KG1 (cell line): ENCODE measurements around the gene TNNI2.
A peak's percentile ranks its signal among the peaks of the same experiment; 100 is the strongest.

Experiments used
- DNase-seq: peaks from one replicate; lab custom pipeline; 2025; lab: John Stamatoyannopoulos, UW

TNNI2 gene

DNA sequence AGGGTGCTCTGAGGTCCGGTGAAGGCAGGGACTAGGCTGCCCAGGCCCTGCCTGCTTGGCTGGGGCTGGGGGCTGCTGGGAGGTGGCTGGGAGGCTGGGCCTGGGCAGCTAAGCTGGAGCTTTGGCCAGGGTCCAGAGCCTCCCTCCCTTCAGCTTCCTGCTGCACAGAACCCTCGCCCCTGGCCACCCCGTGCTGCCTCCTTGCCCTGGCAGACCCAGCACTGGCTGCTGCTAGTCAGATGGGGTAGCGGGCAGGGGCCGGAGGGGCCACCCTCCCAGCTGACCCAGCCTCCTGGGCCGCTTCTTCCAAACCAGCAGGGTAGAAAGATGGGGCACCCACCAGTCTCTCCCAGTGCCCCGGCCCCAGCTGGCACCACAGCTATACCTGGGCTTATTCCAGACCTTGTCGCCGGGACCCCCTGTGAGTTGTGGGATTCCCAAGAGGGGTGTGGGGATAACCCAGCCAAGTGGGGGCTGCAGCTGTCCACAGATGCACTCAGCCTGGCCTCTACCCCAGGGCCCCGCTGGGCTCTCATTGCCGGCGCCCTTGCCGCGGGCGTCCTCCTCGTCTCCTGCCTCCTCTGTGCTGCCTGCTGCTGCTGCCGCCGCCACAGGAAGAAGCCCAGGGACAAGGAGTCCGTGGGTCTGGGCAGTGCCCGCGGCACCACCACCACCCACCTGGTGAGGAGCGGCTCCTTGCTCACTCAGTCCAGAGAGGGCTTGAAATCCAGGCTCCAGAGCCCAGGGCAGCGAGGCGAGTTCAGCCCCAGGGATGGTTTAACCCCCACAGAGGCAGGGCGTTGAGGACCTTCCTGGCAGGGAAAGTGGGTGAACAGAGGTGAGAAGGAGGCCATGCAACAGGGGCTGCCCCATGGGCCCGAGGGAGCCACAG is 3.8 kb upstream of the TNNI2 start, which contains the start of gene SYT8:
Gene SYT8, plus strand, starts transcription at position 212 of the 892 bp plus-strand sequence. Its CDS starts 116 bp downstream, at position 328.
- DNase-seq, result no peak

DNA sequence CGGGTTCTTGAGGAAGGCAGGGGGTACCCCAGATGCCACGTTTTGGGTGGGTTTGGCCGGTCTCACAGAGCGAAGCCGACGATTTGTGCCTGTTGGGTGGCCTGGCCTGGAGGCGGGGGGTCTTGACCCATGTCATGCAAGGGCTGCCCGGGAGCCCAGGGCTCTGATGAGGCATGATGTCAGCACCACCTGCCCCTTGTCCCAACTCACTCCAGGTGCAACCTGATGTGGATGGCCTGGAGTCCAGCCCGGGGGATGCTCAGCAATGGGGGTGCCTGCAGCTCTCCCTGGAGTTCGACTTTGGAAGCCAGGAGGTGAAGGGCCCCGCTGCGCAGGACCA is 3.1 kb upstream of the TNNI2 start:
- DNase-seq, result no peak

DNA sequence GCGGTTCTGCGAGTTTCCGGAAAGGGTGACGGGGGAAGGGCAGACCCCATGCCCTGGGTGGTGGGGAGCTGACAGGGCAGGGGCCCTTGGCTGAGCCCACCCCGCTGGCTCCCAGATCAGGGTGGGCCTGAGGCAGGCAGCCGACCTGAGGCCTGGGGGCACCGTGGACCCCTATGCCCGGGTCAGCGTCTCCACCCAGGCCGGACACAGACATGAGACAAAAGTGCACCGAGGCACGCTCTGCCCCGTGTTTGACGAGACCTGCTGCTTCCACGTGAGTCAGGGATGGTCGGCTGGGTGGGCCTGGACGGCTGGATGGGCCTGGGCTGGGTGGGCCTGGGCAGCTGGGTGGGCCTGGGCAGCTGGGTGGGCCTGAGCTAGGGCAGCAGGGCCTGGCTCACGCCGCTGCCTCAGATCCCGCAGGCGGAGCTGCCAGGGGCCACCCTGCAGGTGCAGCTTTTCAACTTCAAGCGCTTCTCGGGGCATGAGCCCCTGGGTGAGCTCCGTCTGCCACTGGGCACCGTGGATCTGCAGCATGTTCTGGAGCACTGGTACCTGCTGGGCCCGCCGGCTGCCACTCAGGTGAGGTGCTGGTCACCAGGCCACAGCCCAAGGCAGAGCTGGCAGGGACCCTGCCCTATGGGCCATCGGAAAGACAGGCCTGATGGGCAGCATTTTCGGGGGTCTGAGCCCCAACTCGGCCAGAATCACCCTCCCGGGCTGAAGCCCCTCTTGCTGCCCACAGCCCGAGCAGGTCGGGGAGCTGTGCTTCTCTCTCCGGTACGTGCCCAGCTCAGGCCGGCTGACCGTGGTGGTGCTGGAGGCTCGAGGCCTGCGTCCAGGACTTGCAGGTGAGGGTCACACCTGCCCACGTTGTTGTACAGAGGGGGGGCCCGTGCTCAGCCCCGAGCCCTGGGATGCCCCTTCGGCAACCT is 2.5 kb upstream of the TNNI2 start:
- no peak for DNase-seq

DNA sequence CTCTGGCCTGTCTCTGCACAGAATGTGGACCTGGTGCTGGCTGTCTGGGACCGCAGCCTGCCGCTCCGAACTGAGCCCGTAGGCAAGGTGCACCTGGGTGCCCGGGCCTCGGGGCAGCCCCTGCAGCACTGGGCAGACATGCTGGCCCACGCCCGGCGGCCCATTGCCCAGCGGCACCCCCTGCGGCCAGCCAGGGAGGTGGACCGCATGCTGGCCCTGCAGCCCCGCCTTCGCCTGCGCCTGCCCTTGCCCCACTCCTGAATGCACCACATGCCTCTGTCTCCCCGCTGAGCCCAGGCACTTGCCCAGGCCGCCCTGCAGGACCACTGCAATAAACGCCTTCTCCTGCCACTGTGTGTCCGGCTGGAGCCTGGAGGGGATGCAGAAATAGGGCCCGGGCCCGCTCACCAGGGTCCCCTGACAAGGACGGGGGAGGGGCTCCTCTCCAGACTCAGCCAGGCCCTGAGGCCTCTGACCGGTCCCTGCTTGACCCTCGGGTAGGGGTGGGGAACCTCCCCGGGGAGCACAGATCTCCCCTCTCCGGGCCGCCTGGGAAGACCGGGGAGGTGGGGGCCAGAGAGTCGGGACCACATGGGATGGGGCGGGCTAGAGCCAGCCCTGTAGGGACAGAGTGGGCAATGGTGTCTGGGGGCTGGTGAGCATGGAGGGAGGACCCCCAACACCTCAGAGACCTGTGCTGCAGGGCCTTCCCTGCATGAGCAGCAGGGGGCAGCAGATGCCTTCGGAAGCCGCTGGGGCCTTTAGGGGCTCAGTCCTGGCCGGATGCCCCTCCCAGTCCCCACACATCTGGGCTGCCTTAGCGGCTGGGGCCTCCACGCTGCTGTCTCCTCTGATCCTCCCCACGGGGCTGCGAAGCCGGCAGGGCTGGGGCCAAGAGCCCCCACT is 1.4 kb upstream of the TNNI2 start:
- DNase-seq, result peak; percentile 39

DNA sequence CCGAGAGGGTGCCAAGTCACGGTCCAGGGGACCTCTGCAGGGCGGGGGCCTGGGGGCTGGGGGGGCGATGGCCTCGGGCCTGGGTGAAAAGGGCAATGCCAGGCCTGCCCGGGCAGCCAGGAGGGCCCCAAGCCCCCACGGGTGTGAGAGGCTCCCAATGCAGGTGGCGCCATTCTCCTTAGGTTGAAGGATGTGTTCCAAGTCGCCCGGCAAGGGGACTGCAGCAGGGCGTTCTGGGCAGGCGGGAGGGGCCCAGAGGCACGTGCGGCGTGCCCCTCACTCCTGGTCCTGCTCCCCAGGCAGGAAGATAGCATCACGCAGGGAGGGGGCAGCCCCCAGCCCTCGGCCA is 730 bp upstream of the TNNI2 start:
- no peak for DNase-seq

DNA sequence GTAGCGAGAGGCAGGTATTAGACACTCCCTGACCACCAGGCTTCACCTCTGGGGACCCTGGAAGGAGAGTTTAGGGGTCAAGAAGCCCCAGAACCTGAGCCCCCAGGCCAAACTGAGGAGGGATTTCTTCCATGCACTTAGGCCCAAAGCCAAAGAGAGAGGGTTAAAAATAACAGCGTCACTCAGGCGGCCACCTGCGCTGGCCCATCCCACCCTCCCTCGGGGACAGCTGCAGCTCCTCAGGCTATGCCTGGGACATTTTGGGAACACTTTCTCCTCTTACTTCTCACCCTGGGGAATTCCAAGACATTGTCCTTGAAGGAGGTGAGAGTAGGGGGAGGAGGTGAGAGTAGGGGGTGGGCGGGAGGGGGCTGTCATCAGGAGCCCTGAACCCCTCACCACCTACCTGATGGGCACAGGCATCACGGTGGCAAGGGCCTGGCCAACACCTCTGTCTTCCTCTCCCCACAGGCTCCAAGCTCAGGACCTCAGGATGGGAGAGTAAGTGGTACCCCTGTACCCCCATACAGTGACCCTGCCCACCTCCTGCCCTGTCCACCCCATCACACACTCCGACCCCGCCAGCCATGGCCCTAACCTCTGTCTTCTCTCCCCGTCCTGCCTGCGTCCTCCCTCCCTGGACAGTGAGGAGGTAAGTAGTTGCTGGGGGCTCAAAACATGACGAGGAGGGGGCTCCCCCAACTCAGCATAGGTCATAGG is 583 bp downstream of the TNNI2 start:
- no peak for DNase-seq

DNA sequence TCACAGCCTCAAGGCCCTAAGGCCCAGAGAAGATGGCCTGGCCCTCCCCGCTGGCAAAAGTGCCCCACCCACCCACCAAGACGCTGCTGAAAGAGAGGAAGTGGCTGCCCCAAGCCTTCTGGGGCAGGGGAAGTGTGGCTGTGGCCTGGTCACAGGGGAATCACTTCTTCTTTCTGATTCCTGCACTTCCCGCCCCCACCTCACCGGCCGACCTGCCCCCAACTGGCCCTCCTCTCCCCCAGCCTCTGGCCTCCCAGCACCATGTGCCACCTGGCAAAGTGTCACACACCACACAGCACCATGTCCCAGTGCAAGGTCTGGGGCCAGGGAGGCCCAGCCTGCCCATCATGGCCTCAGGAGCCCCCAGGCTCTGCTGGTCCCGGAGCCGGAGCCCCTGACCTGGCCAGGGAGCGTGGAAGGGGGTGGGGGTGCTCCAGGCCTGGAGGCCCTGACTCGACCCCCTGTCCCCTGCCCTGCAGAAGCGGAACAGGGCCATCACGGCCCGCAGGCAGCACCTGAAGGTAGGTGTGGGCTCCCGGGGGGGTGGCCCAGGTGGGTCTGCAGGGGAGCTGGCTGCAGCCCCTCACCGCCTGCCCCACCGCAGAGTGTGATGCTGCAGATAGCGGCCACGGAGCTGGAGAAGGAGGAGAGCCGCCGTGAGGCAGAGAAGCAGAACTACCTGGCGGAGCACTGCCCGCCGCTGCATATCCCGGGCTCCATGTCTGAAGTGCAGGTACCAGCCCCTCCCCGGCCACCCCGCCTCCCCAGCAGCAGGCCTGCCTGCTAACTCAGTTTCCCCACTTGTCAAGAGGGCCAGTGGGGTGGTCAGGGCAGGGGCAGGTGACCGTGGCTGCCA is 1.4 kb downstream of the TNNI2 start:
- DNase-seq, result peak; percentile 58

DNA sequence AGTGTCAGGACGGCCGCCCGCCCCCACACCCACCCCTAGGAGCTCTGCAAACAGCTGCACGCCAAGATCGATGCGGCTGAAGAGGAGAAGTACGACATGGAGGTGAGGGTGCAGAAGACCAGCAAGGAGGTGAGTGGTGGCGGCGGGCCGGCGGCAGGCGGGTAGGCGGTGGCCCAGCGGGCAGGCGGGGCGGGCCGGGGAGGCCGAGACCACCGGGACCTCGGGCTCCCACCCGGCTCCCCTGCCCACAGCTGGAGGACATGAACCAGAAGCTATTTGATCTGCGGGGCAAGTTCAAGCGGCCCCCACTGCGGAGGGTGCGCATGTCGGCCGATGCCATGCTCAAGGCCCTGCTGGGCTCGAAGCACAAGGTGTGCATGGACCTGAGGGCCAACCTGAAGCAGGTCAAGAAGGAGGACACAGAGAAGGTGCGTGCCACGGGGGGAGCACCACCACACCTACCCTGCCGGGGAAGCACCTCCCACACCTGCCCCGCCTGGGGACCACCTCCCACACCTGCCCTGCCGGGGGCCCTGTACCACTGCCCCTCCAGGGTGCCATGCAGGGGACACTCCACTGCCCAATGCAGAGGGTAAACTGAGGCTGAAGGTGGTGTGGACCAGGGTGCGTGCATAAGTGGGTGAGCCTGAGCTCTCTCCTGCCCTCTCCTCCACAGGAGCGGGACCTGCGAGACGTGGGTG is 2.1 kb downstream of the TNNI2 start:
- DNase-seq, result no peak

DNA sequence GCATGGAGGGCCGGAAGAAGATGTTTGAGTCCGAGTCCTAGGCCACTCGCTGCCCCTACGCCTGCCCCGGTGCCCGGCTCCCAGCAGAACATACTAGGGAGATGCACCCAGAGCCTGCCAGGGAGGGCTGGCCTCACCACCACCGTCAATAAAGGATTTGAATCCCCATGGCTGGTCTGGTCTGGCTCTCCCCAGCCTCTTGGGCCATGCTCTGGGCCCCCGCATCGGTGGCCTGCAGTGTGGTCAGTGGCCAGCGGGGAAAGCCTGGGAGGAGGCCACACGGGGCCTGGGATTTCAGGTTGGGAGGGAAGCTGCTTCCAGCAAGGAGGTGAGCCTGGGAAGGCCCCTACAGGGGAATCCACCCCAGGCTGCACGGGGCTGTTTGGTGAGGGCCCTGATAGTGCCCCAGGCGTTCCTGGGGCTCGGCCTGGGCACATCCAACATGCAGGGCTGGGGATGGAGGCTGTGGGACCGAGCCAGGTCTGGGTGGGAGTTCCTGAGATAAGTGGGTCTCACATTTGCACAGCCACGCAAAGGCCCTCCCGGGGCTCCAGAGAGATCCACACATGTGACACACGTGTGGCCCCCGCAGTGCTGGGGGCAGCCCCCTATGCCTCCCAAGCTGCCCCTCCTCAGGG is 2.8 kb downstream of the TNNI2 start:
- no peak for DNase-seq

DNA sequence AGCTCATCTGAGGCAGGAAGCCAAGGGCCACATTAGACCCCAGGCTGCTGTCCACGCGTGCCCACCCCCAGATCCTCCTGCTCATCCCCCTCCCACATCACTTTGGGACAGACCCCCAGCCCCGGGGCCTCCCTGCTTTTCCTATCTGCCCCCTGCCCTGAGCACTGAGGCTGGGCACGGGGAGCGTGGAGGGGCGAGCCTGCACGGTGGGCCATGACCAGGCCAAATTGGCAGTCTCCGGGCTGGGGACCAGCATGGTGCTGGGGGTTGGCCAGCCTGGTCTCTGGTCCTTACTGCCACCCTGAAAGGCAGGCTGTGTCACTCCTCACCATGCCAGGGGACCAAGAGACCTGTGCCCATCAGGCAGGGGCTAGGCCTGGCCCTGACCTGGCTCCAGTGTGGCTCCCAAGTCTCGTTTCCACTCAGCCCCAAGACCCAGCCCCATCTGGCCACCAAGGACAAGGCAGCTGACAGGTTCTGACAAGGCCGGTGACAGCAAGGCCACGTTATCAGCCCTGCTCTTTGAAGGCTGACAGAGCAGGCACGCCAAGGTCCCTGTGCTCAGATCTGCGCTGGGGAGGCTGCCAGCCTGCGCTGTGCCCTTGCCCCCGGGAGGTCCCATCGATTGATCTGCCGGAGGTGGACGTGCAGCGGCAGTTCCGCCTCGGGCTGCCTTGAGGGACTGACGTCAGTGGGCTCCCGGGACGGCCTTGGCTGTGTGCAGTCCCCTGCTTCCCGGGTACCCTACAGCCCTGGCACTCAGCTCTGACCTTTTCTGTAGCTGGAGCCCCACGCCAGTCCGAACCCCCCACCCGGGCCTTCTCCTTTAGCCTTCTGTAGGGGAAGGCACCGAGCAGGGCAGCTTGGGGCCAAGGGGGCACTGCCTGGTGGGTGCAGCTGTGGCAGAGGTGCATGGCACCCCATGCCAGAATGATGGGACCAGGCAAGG is 3.6 kb downstream of the TNNI2 start:
- no peak for DNase-seq

DNA sequence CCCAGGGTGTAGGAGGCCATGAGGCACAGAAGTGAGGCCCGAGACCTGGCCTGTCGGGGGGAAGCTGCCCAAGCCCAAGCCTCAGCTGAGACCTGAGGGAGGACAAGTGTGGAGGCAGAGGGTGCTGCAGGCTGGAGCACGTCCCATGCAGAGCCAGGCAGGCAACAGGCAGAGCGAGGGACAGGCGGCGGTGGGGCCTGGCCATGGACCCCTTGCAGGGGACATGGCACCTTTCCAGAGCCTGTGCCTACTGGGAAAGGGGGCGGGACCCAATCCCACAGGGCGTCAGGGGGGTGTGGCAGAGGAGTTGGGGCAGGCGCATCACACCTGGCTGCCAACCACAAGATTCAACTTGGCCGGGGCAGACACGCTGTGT is 4.3 kb downstream of the TNNI2 start:
- no peak for DNase-seq

DNA sequence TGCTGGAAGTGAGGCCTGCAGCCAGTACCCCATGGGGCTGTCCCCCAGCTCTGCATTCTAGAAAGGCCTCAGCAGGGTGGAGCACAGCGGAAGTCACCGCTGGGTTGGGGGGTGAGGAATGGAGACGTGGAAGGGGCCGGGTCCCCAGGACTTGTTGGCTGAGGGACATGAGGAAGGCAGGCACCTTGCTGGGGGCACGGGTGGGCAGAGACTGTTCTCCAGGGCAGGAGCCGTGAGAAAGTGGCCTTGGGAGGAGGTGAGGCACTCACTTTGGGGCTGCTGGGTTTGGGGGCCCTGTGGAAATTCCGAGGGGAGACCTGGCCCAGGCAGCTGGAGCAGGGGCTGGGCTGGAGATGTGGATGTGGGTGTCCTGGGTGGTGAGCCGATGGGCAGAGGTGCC is 5.0 kb downstream of the TNNI2 start:
- no peak for DNase-seq

DNA sequence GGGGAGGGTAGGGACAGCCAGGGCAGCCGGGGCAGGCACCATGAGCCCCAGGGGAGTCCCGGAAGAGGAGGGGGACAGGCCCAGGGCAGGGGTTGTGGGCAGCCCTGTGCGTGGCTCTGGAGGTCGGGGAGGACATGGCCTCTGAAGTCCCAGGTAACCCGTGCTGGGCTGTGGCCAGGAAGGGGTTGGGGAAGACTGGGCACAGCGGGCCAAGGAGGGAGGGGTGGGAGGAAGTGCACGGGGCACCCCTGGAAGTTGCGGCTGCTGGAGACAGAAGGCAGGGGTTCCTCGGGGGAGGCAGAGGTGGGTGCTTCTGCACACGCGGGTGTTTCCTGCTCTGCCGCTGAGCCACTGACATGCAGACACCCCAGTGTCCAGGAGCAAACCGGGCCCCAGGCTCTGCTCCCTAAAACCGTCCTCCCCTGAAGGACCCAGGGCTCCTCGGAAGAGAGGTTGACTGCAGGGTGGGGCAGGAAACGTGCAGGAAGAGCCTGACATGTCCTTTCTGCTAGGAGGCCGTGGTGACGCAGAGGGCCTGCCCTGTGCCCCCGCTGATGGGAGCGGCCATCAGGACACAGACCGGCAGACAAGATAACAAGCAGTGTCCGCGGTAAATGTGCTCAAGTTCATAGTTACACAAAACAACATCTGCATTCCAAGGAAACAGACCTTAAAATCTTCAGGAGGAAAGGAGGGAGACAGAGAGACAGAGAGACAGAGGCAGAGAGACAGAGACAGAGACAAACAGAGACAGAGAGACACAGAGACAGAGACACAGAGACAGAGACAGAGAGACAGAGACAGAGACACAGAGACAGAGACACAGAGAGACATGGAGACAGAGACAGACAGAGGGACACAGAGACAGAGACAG is 5.7 kb downstream of the TNNI2 start:
- peak; percentile 40 for DNase-seq

DNA sequence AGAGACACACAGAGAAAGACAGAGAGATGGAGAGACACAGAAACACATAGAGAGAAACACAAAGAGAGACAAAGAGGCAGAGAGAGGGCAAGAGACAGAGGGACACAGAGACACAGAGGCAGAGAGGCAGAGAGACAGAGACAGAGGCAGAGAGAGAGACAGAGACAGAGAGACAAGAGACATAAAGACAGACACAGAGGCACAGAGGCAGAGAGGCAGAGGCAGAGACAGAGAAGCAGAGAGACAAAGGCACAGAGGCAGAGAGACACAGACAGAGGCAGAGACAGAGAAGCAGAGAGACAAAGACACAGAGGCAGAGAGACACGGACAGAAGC is 6.3 kb downstream of the TNNI2 start:
- no peak for DNase-seq

DNA sequence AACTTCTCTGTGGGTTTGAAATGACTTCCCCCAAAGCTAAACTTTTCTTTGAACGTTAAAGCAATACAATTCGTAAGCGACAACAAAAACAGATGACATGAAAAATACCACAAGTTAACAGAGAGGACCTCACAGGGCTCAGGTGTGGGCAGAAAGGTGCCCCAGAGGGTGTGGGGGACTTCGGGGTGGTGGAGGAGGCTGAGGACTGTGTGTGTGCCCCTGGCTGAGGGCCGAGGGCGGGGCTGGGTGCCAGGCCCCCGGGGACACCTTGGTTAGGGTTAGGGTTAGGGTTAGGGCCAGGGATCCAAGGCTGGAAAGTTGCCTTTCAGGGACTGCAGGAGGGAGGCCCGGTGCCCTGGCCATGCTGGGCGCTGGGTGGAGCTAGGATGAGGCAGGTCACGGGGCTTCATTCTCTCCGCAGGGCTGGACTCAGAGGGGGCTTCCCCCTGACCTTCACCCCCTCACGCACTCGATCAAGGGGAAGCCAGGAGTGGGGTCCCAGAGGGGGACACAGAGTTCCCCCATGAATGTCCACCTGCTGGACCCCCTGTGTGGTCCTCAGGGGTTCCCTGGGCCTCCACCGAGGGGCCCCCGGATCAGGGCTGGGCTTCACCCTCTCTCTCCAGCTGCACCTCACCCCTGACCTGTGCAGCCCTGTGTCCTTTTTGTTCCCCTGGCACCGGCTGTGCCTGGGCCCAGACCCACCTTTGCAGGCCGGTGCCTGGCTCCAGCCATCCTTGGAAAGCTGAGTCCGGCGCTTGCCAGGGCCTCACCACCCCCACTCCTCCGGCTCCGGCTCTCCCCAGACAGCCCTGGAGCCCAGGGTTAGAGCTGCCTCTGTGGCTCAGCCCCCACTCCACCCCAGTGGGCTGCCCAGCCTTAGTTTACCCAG is 7.0 kb downstream of the TNNI2 start:
- no peak for DNase-seq

DNA sequence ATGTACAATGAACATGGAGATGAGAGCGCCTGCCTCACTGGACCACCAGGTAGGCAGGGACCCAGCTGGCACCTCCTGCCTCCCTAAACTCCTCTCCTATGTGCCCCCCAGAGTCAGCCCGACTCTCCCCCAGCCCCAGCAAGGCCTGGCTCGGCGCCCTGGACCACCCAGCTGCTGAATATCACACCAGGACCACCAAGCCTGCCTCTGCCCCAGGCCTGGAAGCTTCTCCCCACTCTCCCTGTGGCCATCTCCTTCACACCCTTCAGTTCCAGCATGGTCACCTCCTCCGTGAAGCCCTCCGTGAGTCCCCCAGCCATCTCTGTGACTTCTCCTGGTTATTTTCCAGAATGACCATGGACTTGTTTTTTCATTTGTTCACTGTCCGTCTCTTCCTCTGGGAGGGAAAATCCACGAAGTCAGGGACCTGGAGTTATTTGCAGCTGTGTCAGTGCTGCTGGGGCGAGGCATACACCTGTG is 7.7 kb downstream of the TNNI2 start:
- no peak for DNase-seq
